HCT116 (cell line): Measurements from ENCODE around the gene GMDS. TPM values are rescaled to one million over a fixed set of nuclear protein-coding genes. Genes with fewer than 3 reads are reported as not detected.

Experiments
- ATAC-seq: fragments of 200-7000 bp; cut with Tn5 transposase; 2 replicates; pipeline ENCODE4 v1.9.1; 2020; ENCODE audit warnings: mild to moderate bottlenecking, moderate library complexity
- BruUV-seq: library from RNA; stranded (reverse); fragments of 400-500 nt; replicated peaks from 2 replicates; lab custom pipeline; 2021; lab: Mats Ljungman, UMichigan
- CTCF ChIA-PET: fragments of 300-600 bp; sonication (Branson Sonifier 250); formaldehyde crosslinking; loops from one replicate; lab custom pipeline; 2021; ENCODE audit warnings: antibody characterized with exemption; lab: Charles Lee
- POLR2A ChIA-PET: fragments of 300-600, 350-600 bp; sonication (Branson Sonifier 250); formaldehyde crosslinking; loops from one replicate; lab custom pipeline; 2021; ENCODE audit warnings: antibody characterized with exemption; lab: Charles Lee
- RAD21 ChIA-PET, 2 experiments: fragments of 300-600 bp; sonication (Branson Sonifier 250); formaldehyde crosslinking; loops; one replicate each; lab custom pipeline; 2023; ENCODE audit warnings: low total read pairs in 2 of 2; ENCODE audit not compliant: uncharacterized antibody in 2 of 2, unreplicated experiment in 2 of 2, low non-redundant PET in 1 of 2; lab: Charles Lee
- DNase-seq: peaks from one replicate; pipeline ENCODE4 v3.0.0-alpha.2; 2010; ENCODE audit warnings: low read depth, low spot score
- H2AFZ ChIP-seq: fragments of 200-600 bp; shearing (Covaris generic), sonication (generic); 2 replicates; pipeline ENCODE4 v1.6.1; 2017; ENCODE audit warnings: low read depth, mixed run types, mixed read lengths, antibody characterized with exemption, low read length; ENCODE audit not compliant: poor library complexity, severe bottlenecking
- H3K27ac ChIP-seq: 2 replicates; pipeline ENCODE4 v1.5.1; 2012; ENCODE audit warnings: low read depth, low read length
- H3K27me3 ChIP-seq: fragments of 200-600 bp; sonication (generic); 2 replicates; pipeline ENCODE4 v1.6.1; 2016; ENCODE audit warnings: mixed run types, low read length, mixed read lengths; ENCODE audit not compliant: insufficient read depth
- H3K36me3 ChIP-seq, 2 experiments: fragments of 200-500 bp in 1 of 2; fragments of 200-600 bp in 1 of 2; sonication (Bioruptor generic) in 1 of 2; sonication (generic) in 1 of 2; 2 replicates each; pipeline versions ENCODE4 v1.5.1 to v1.6.1; 2014 to 2016; ENCODE audit warnings: low read length in 2 of 2, inconsistent platforms in 1 of 2, mixed read lengths in 1 of 2, mixed run types in 1 of 2; ENCODE audit not compliant: insufficient read depth in 2 of 2, control insufficient read depth in 1 of 2
- H3K4me1 ChIP-seq, 2 experiments: fragments of 200-600 bp in 1 of 2; sonication (generic) in 1 of 2; 2 replicates each; pipeline versions ENCODE4 v1.5.1 to v1.6.1; 2012 to 2017; ENCODE audit warnings: low read length in 2 of 2, inconsistent platforms in 1 of 2, mild to moderate bottlenecking in 1 of 2, mixed read lengths in 1 of 2, mixed run types in 1 of 2, moderate library complexity in 1 of 2; ENCODE audit not compliant: insufficient read depth in 2 of 2, control insufficient read depth in 1 of 2
- H3K4me2 ChIP-seq: fragments of 200-600 bp; sonication (generic); 2 replicates; pipeline ENCODE4 v1.6.1; 2017; ENCODE audit warnings: mixed run types, low read length, mixed read lengths
- H3K4me3 ChIP-seq, 2 experiments: fragments of 200-600 bp in 1 of 2; sonication (generic) in 1 of 2; replicated peaks in 1 of 2; 2 replicates each; pipeline ENCODE4 v1.5.1; 2011 to 2016; ENCODE audit warnings: low read length in 2 of 2, control low read depth in 1 of 2, low read depth in 1 of 2, mild to moderate bottlenecking in 1 of 2, mixed read lengths in 1 of 2, mixed run types in 1 of 2
- H3K79me2 ChIP-seq: fragments of 200-600 bp; sonication (generic); 2 replicates; pipeline ENCODE4 v1.6.1; 2017; ENCODE audit warnings: mild to moderate bottlenecking, mixed run types, low read length, moderate library complexity, mixed read lengths; ENCODE audit not compliant: insufficient read depth
- H3K9ac ChIP-seq: fragments of 200-600 bp; sonication (generic); 2 replicates; pipeline ENCODE4 v1.6.1; 2016; ENCODE audit warnings: low read length, mixed read lengths
- H3K9me2 ChIP-seq: fragments of 200-600 bp; sonication (generic), shearing (Covaris generic); 2 replicates; pipeline ENCODE4 v1.6.1; 2017; ENCODE audit warnings: mixed run types, mild to moderate bottlenecking, moderate library complexity; ENCODE audit not compliant: insufficient read depth
- H3K9me3 ChIP-seq, 2 experiments: fragments of 200-500 bp in 1 of 2; fragments of 200-600 bp in 1 of 2; sonication (Bioruptor generic) in 1 of 2; sonication (generic) in 1 of 2; 2 replicates each; pipeline ENCODE4 v1.6.1; 2014 to 2017; ENCODE audit warnings: low read length in 2 of 2, mixed read lengths in 2 of 2, inconsistent platforms in 1 of 2, low read depth in 1 of 2, mild to moderate bottlenecking in 1 of 2, mixed run types in 1 of 2, moderate library complexity in 1 of 2; ENCODE audit not compliant: control insufficient read depth in 1 of 2, insufficient read depth in 1 of 2
- H4K20me1 ChIP-seq: fragments of 200-600 bp; sonication (generic), shearing (Covaris generic); 2 replicates; pipeline ENCODE4 v1.6.1; 2017; ENCODE audit warnings: mixed run types, mild to moderate bottlenecking, moderate library complexity; ENCODE audit not compliant: insufficient read depth
- CEBPB ChIP-seq: IDR thresholded peaks from 2 replicates; pipeline ENCODE4 v1.6.1; 2012; ENCODE audit warnings: low read depth
- FOSL1 ChIP-seq: IDR thresholded peaks from 2 replicates; pipeline ENCODE4 v1.6.1; 2012; ENCODE audit warnings: low read depth
- POLR2A ChIP-seq: IDR thresholded peaks from 2 replicates; pipeline ENCODE4 v1.7.0; 2011; ENCODE audit warnings: borderline replicate concordance; ENCODE audit not compliant: insufficient read depth, insufficient read length; ENCODE audit errors: extremely low read depth
- SIN3A ChIP-seq: IDR thresholded peaks from 2 replicates; pipeline ENCODE4 v1.6.1; 2012; ENCODE audit warnings: low read depth
- YY1 ChIP-seq: IDR thresholded peaks from 2 replicates; pipeline ENCODE4 v1.6.1; 2011; ENCODE audit warnings: low read length, low read depth, moderate library complexity, mild to moderate bottlenecking; ENCODE audit not compliant: insufficient replicate concordance; ENCODE audit errors: extremely low read depth
- ZNF274 ChIP-seq: fragments of 200-500 bp; sonication (Bioruptor generic); IDR thresholded peaks from 2 replicates; pipeline ENCODE4 v1.6.1; 2014; ENCODE audit warnings: mild to moderate bottlenecking, low read depth, low read length, inconsistent platforms
- intact Hi-C: fragments of 100-400 bp; cut with micrococcal nuclease; formaldehyde crosslinking; loops from 2 replicates; pipeline ENCODE4 v1.10.0; 2022
- total RNA-seq: library from RNA; stranded (reverse); gene quantifications from one replicate; pipeline ENCODE4 v1.2.1, GENCODE V29; 2021; ENCODE audit not compliant: unreplicated experiment
- TF ChIP-seq, protein P1 (sequence below): IDR thresholded peaks from 2 replicates; pipeline ENCODE4 v1.6.1; 2011; ENCODE audit warnings: mild to moderate bottlenecking, low read length, moderate library complexity; ENCODE audit not compliant: insufficient replicate concordance; ENCODE audit errors: extremely low read depth
- TF ChIP-seq, protein P2 (sequence below): IDR thresholded peaks from 2 replicates; pipeline ENCODE4 v1.6.1; 2012

Gene GMDS
- total RNA-seq, 1 experiment from 2014 or later: 34.4 TPM

DNA sequence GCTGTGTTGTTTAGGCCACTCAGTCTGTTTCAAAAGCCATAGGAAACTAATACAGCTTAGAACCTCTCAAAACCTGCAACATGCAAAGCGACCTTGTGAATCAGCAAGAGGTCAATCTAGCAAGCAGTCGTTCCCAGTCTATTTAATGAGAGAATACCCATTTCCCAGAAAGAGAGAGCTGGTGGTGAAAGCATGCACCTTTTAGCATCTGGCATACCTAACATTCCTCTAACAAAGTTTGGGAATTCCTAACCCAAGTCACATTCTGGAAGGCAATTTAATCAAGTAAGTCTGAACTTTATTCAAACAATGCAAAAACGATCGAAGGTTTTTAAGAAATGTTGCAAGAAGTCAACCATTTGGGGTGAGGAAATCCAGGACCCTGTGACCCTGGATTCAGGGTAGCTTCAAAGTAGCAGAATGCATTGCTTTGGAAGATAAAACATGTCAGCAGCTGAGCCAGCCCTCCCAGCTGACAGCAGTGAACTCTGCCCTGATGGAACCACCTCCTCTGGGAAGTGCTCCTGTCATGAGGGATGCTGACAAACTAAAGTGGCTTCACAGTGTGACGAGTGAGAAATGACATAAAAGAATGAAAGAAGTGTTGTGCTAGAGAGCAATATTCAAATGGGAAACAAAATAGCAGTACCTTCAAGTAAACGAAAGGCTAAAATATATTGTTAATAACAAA is 104.8 kb downstream of the GMDS start:
- Histone ChIP-seq H4K20me1 (no peaks in the 10 kb centered on the region), H2AFZ (no peak overlapping the region), H3K9me3 (no peaks in the 10 kb centered on the region), H3K27ac (no peak overlapping the region), H3K9ac (no peak overlapping the region), H3K36me3 (no peaks in the 10 kb centered on the region), H3K4me1 (peaks cover 4% of the 10 kb centered on the region in 2 experiments; a peak in 2 of 4 replicates), H3K27me3 (no peaks in the 10 kb centered on the region), H3K4me2 (no peak overlapping the region), H3K4me3 (no peak overlapping the region), H3K9me2 (no peaks in the 10 kb centered on the region), H3K79me2 (no peaks in the 10 kb centered on the region)
- intact Hi-C loops: no loop called here
- DNase-seq (no peak), ATAC-seq (no peak)
- POLR2A ChIA-PET: no interaction called here
- TF ChIP-seq FOSL1: no peak
- TF ChIP-seq POLR2A: no peak
- TF ChIP-seq, protein P1, sequence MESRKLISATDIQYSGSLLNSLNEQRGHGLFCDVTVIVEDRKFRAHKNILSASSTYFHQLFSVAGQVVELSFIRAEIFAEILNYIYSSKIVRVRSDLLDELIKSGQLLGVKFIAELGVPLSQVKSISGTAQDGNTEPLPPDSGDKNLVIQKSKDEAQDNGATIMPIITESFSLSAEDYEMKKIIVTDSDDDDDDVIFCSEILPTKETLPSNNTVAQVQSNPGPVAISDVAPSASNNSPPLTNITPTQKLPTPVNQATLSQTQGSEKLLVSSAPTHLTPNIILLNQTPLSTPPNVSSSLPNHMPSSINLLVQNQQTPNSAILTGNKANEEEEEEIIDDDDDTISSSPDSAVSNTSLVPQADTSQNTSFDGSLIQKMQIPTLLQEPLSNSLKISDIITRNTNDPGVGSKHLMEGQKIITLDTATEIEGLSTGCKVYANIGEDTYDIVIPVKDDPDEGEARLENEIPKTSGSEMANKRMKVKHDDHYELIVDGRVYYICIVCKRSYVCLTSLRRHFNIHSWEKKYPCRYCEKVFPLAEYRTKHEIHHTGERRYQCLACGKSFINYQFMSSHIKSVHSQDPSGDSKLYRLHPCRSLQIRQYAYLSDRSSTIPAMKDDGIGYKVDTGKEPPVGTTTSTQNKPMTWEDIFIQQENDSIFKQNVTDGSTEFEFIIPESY: no peak
- TF ChIP-seq SIN3A: no peak
- no peak for TF ChIP-seq YY1
- no peak for TF ChIP-seq CEBPB
- no peak for TF ChIP-seq ZNF274
- TF ChIP-seq, protein P2, sequence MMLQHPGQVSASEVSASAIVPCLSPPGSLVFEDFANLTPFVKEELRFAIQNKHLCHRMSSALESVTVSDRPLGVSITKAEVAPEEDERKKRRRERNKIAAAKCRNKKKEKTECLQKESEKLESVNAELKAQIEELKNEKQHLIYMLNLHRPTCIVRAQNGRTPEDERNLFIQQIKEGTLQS: no peak
- BruUV-seq: no TSS peak
- CTCF ChIA-PET: no interaction called here
- RAD21 ChIA-PET: no interaction called here
